ELR (cell line): ENCODE measurements around the gene PIH1D1.
A peak's percentile ranks its signal among the peaks of the same experiment; 100 is the strongest.
"Not testable (repeated sequence)": the region's sequence is repeated elsewhere in the genome, so short reads cannot be mapped to it uniquely, and the experiment has no call there.

Experiments
- DNase-seq: peaks from one replicate; pipeline ENCODE4 v3.0.0-alpha.2; 2015; ENCODE audit warnings: low read depth

PIH1D1 gene

GRCh38 chr19:49455773-49456172, 4.2 kb upstream of the PIH1D1 start:
- no peak for DNase-seq

GRCh38 chr19:49453757-49454240, 2.2 kb upstream of the PIH1D1 start:
- DNase-seq = peak; percentile 37

DNA sequence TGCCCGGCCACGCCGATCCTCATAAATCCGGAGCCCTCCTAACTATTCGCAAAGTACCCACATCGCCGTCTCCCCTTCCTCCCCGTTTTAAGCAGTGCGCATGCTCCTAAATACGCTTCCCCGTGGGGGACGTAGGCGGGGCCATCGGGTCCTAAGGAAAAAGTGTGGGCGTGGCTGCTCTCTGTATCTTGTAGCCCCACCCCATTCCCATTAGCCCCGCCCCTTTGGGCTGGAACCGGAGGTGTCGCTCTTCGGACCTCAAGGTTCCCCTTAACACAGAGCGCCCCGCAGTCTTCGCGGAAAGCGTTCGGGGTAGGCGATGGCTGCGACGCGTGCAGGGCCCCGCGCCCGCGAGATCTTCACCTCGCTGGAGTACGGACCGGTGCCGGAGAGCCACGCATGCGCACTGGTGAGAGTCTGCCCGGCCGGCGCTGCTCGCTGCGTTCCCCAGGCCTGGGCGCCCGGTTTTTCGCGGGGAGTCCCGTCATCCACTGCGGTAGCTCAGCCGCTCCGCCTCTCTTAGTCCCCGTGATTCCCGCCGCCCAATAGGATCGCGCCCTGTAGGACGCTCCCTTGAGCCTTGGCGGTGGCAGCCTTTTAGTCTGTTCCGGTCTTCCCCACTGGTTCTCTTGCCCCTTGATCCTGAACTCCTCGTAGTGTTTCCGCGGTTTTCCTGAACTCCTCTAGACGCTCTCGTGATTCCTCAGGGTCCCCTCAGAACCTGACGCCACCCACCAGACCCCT, 1.6 kb upstream of the PIH1D1 start, which contains the start of gene ALDH16A1:
ALDH16A1 (plus strand) TSS at position 213 of the 744 bp plus-strand sequence; CDS start at position 320, 107 bp downstream.
- peak; percentile 99 for DNase-seq

GRCh38 chr19:49450405-49450804, 1.2 kb downstream of the PIH1D1 start:
- no peak for DNase-seq

DNA sequence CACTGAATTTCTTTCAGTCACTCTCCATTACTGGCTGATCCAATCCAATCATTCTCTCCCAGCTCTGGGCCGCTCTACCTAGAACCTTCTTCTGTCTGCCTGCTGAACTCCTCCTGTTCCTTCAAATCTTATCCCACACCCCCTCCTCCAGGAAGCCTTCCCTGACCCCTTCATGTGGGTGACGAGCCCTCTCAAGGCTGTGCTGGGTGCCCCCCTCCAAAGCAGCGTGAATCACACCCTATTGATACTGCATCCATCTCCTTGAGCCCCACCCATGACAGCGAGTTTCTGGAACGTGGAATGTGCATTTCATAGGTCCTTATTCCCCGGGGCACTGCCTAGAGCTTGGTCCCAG, 3.2 kb downstream of the PIH1D1 start:
- DNase-seq = no peak

GRCh38 chr19:49447485-49448431, 3.9 kb downstream of the PIH1D1 start:
- peak; percentile 62 for DNase-seq

DNA sequence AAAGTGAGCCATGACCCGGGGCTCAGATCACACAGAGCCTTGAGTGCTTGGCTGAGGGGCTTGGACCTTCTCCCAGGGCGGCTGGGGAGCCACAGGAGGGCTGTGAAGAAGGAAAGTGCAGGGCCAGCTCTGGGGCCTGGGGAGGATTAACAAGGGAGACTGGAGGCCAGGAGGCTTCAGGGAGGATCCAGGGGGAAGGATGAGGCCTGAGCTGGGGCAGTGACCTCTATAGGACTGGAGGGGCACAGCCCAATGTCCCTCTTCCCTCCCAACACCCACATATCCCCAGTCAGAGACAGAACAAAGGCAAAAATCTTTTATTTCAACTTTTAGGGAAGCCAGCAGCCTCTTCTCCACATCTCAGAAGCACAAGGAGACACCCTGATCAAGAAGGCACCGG, 5.6 kb downstream of the PIH1D1 start:
- DNase-seq = no peak

- DNase-seq = not testable (repeated sequence)
Measured at GRCh38 chr19:49444100-49444700, 7.4 kb downstream of the PIH1D1 start.

DNA sequence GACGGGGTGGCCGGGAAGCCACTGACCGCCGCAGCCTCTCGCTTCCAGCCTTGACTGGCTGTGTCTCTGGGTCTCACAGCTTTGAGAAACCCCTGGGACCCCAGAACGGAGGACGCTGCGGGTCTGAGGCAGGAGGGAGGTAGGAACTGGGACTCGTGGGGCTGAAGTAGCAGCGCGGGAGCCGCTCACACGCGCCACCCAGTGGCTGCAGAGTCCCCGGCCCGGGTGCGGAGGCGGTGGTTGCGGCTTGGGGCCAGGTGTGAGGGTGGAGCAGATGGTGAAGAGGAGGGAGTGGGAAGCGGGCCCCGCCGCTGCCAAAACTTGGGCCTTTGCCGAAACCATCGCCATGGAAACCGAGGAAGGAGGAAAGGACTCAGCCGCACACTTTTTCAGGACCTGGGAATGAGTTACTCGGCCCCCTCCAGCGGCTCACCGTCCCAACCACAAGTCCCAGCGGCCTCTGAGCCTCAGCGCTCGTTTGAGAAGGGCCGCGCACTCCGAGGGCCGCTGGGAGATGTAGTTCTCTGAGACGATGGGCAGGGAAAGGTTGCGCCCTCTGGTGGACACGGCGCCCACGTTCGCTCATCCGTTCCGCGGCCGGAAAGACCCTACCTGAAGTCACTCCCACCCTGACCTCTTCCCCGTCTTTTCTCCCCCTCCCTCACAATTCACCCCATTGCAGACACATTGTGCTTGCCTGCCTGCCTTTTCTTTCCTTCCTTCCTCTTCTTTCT, 8.1 kb downstream of the PIH1D1 start:
- DNase-seq = peak; percentile 94

DNA sequence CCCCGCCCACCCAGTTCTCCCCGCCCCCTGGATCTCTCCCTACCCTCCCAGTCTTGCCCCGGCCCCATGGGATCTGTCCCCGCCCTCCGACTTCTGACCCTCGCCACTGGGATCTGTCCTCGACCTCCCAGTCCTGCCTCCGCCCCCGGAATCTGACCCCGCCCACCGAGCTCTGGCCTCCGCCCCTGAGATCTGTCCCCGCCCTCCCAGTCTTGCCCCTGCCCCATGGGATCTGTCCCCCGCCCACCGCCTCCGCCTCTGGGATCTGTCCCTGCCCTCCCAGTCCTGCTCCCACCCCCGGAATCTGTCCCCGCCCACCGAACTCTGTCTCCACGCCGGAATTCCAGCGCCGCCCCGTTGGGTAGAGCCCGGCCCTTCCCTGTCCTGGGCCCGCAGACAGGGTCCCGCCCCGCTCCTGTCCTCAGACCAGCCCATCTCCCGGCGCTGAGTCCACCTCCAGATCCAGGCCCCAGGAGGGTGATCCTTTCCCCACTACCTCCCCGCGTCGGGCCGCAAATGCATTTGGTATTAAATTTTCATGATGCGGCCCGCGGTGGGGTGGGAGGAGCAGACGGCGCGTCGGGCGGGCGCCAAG, 8.7 kb downstream of the PIH1D1 start:
- DNase-seq = peak; percentile 87

- DNase-seq = no peak
Measured at GRCh38 chr19:49442354-49442753, 9.3 kb downstream of the PIH1D1 start.

DNA sequence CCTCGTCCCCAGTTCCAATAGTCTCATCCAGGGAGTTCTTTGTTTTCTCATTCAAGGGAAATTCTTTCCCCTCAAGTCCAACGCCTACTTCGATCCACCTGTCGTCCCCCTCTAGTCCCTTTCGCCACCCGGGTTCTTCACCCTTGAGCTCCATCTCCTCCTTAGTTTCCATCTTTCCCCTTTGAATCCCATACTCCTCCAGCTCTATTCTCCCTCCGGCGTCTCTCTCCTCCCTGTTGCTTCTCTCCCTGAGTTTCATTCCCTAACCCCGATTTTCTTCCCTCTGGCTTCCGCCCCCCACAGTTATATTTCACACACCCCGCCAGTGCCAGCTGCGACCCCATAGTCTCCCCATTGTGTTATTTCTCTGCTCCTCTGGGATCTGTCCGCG, 9.7 kb downstream of the PIH1D1 start:
- no peak for DNase-seq

GRCh38 chr19:49441210-49441959, 10.2 kb downstream of the PIH1D1 start, which contains the start of gene SLC17A7:
TSS of gene SLC17A7 (minus strand) at chr19:49441527. CDS start at chr19:49441379, 148 bp downstream.
- peak; percentile 36 for DNase-seq

- DNase-seq = no peak
Measured at GRCh38 chr19:49440439-49441209, 11.0 kb downstream of the PIH1D1 start.

DNA sequence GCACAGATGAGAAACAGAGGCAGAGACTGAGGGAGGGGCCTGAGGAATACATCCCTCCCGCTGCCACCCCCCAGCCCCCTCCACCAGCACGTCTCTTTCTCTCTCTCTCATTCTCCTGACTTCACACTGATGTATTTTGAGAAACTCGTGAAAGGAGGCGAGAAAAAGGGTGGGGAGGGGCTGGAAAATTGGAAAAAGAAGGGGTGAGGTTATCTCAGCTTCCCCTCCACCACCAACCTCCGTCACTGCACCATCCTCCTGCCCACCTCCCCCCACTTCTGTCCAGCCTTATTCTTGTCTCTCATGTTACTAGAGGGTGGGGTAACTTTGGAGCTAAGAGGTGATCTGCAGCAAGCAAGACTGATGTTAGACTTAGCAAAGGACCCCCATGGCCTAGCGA, 11.8 kb downstream of the PIH1D1 start:
- DNase-seq = no peak

DNA sequence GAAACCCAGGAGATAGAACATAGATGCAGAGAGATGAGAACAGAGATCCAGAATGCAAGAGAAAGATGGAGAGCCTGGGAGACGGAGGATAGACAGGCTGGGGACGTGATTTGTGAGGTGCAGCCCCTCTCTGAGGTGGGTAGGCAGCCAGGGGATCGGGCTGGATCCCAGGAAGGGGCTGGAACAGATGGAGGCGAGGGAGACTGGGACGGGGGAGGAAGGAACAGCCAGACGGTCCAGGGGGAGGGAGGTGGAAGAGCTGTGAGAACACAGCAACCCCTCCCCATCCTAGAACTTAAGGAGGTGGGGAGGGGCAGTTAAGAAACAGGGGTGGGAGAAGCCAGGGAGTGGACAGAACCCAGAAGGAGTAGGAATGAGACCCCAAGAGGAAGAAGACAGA, 13.4 kb downstream of the PIH1D1 start:
- DNase-seq = no peak

GRCh38 chr19:49437231-49437630, 14.4 kb downstream of the PIH1D1 start:
- DNase-seq = no peak

GRCh38 chr19:49436381-49437017, 15.1 kb downstream of the PIH1D1 start:
- peak; percentile 42 for DNase-seq

DNA sequence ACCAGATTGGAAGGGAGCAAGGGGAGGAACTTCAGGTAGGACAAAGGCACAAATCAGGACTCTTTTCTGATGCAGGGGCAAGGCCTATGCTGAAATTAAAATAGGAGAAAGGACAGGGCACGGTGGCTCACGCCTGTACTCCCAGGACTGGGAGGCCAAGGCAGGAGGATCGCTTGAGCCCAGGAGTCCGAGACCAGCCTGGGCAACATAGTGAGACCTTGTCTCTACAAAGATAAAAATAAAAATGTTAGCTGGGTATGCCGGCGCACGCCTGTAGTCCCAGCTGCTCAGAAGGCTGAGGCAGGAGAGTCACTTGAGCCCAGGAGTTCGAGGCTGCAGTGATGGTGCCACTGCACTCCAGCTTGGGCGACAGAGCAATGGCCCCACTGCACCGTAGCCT, 15.9 kb downstream of the PIH1D1 start:
- no peak for DNase-seq
